HepG2 (cell line): ENCODE results near the gene MAMDC2. TPM values are rescaled to one million over a fixed set of nuclear protein-coding genes. Genes with fewer than 3 reads are reported as not detected.

Source experiments
- ATAC-seq: fragments of 200-7000 bp; cut with Tn5 transposase; 3 replicates; pipeline ENCODE4 v1.9.1; 2020; ENCODE audit warnings: mild to moderate bottlenecking, moderate library complexity
- BruUV-seq: library from RNA; stranded (reverse); fragments of 400-500 nt; replicated peaks from 2 replicates; lab custom pipeline; 2021; lab: Mats Ljungman, UMichigan
- CTCF ChIA-PET: fragments of 300-600 bp; formaldehyde crosslinking; extraction: SDS; loops from one replicate; lab custom pipeline; 2021; ENCODE audit warnings: low total read pairs, inconsistent platforms, low intra/inter-chr PET ratio; lab: Yijun Ruan, JAX
- POLR2A ChIA-PET: fragments of 350-600 bp; sonication (Branson Sonifier 250); formaldehyde crosslinking; loops from one replicate; lab custom pipeline; 2020; ENCODE audit warnings: antibody characterized with exemption, inconsistent platforms; lab: Yijun Ruan, JAX
- DNase-seq: peaks from one replicate; pipeline ENCODE4 v3.0.0-alpha.2; 2015; ENCODE audit warnings: low spot score
- FAIRE-seq: peaks from 3 replicates; lab custom pipeline; 2011; peaks lifted over from hg19 to GRCh38; lab: Jason Lieb, UNC
- H2AFZ ChIP-seq: one replicate; pipeline ENCODE4 v1.6.1; 2011; ENCODE audit warnings: low read length, inconsistent platforms
- H3K27ac ChIP-seq: fragments of 300-600 bp; 3 replicates; pipeline ENCODE4 v1.8.0; 2011; ENCODE audit warnings: mixed run types, mild to moderate bottlenecking, mixed read lengths, low read length, inconsistent platforms; ENCODE audit not compliant: insufficient read depth; ENCODE audit errors: extremely low read length
- H3K27me3 ChIP-seq, 2 experiments: fragments of 200-600 bp in 1 of 2; 2 replicates in 1 of 2; 3 replicates in 1 of 2; pipeline versions ENCODE4 v1.6.0 to v1.8.0; 2011; ENCODE audit warnings: low read length in 2 of 2, mild to moderate bottlenecking in 2 of 2, moderate library complexity in 2 of 2, inconsistent platforms in 1 of 2; ENCODE audit not compliant: insufficient read depth in 2 of 2, control insufficient read depth in 1 of 2
- H3K36me3 ChIP-seq, 2 experiments: fragments of 200-600 bp in 1 of 2; replicated peaks in 1 of 2; 2 replicates in 1 of 2; 3 replicates in 1 of 2; pipeline versions ENCODE4 v1.5.1 to v1.8.0; 2011; ENCODE audit warnings: low read length in 2 of 2, inconsistent platforms in 1 of 2; ENCODE audit not compliant: insufficient read depth in 2 of 2, control insufficient read depth in 1 of 2
- H3K4me1 ChIP-seq: 2 replicates; pipeline ENCODE4 v1.5.1; 2012; ENCODE audit warnings: low read length, inconsistent platforms; ENCODE audit not compliant: insufficient read depth
- H3K4me2 ChIP-seq: 2 replicates; pipeline ENCODE4 v1.6.0; 2011; ENCODE audit warnings: low read depth, low read length, inconsistent platforms
- H3K4me3 ChIP-seq, 3 experiments: fragments of 200-600 bp in 1 of 3; sonication (generic), shearing (Covaris generic) in 1 of 3; replicated peaks in 1 of 3; 2 replicates each; pipeline ENCODE4 v1.5.1; 2011 to 2016; ENCODE audit warnings: low read length in 3 of 3, inconsistent platforms in 2 of 3, low read depth in 2 of 3, mild to moderate bottlenecking in 2 of 3, control low read depth in 1 of 3, mixed read lengths in 1 of 3; ENCODE audit not compliant: insufficient read depth in 1 of 3
- H3K79me2 ChIP-seq: one replicate; pipeline ENCODE4 v1.6.1; 2011; ENCODE audit warnings: low read length, inconsistent platforms; ENCODE audit not compliant: insufficient read depth
- H3K9ac ChIP-seq: 2 replicates; pipeline ENCODE4 v1.6.0; 2011; ENCODE audit warnings: mild to moderate bottlenecking, low read depth, low read length, inconsistent platforms; ENCODE audit not compliant: insufficient read depth
- H3K9me3 ChIP-seq: 2 replicates; pipeline ENCODE4 v1.5.1; 2012; ENCODE audit warnings: mild to moderate bottlenecking, low read length
- H4K20me1 ChIP-seq: 2 replicates; pipeline ENCODE4 v1.6.0; 2011; ENCODE audit warnings: inconsistent platforms, mild to moderate bottlenecking, low read length, moderate library complexity; ENCODE audit not compliant: insufficient read depth
- FOXO4 ChIP-seq: sonication (generic); formaldehyde crosslinking; conservative IDR thresholded peaks from 2 replicates; pipeline ENCODE4 v1.8.1; 2023; ENCODE audit warnings: missing genetic modification reagents
- KMT2A ChIP-seq: sonication (generic); formaldehyde crosslinking; IDR thresholded peaks from 2 replicates; pipeline ENCODE4 v1.4.0; 2020; ENCODE audit warnings: missing genetic modification reagents
- NR0B2 ChIP-seq: sonication (generic); formaldehyde crosslinking; IDR thresholded peaks from 2 replicates; pipeline ENCODE4 v1.4.0; 2020; ENCODE audit warnings: mild to moderate bottlenecking, missing genetic modification reagents
- PCBP2 ChIP-seq: fragments of 200-400 bp; formaldehyde crosslinking; optimal IDR thresholded peaks from 2 replicates; pipeline ENCODE3; 2018; ENCODE audit warnings: low read length, low read depth; ENCODE audit not compliant: poor library complexity, severe bottlenecking
- ZBTB37 ChIP-seq: sonication (generic); formaldehyde crosslinking; IDR thresholded peaks from 2 replicates; pipeline ENCODE4 v1.4.0; 2020; ENCODE audit warnings: mild to moderate bottlenecking, missing genetic modification reagents
- ZIK1 ChIP-seq: sonication (generic); formaldehyde crosslinking; IDR thresholded peaks from 2 replicates; pipeline ENCODE4 v1.5.0; 2020; ENCODE audit warnings: mild to moderate bottlenecking, low read depth, missing genetic modification reagents, borderline replicate concordance
- ZNF30 ChIP-seq: sonication (generic); formaldehyde crosslinking; IDR thresholded peaks from 2 replicates; pipeline ENCODE4 v1.5.0; 2020; ENCODE audit warnings: mild to moderate bottlenecking, missing genetic modification reagents
- ZNF605 ChIP-seq: sonication (generic); formaldehyde crosslinking; IDR thresholded peaks from 2 replicates; pipeline ENCODE4 v1.8.0; 2022; ENCODE audit warnings: mild to moderate bottlenecking, missing genetic modification reagents
- WGBS: methylation state at CpG from one replicate; pipeline ENCODE4 v1.1.6; 2017; ENCODE audit warnings: low lambda C conversion rate; 5-methylcytosine and 5-hydroxymethylcytosine counted together
- in situ Hi-C: cut with HindIII; loops from 2 replicates; pipeline ENCODE4 v1.10.0; 2017; ENCODE audit warnings: low pct_unique_long_range_greater_than_20kb; ENCODE audit not compliant: extremely low pct_ligation_motif_present
- intact Hi-C: fragments of 100-400 bp; cut with micrococcal nuclease; formaldehyde crosslinking; loops from one replicate; pipeline ENCODE4 v1.10.0; 2022; ENCODE audit not compliant: unreplicated experiment
- polyA plus RNA-seq, 8 experiments: library from polyadenylated mRNA; depleted of rRNA in 3 of 8; stranded (reverse) in 7 of 8; unstranded in 1 of 8; fragments of >200 nt; fragmentation: Illumina TruSeq in 4 of 8; extraction: Trizol in 4 of 8; gene quantifications; 2 replicates each; pipeline versions ENCODE4 v1.2.1 to v1.2.3, GENCODE V29; 2011 to 2016; ENCODE audit warnings: low read depth in 4 of 8, missing spikeins in 1 of 8, mixed read lengths in 1 of 8; ENCODE audit not compliant: insufficient read depth in 1 of 8
- total RNA-seq, 5 experiments: library from RNA; depleted of rRNA; stranded (reverse); fragments of >200 nt; fragmentation: Illumina TruSeq; extraction: Trizol; gene quantifications; 2 replicates each; pipeline ENCODE4 v1.2.3, GENCODE V29; 2016; ENCODE audit warnings: low read depth in 1 of 5

Gene MAMDC2
- total and polyA plus RNA-seq, 2 of the 13 experiments (the other 11 are each of a cell fraction or from before 2014, with no cell fraction given), result not detected

- no peak for TF ChIP-seq ZBTB37 (CRISPR knock-in tag)
Measured at GRCh38 chr9:70105147-70105546, 61.5 kb downstream of the MAMDC2 start (continued).

- in situ Hi-C loops (no loop called here), intact Hi-C loops (no loop called here)
- 34% methylated on average over 9 of the region's 10 CpGs for WGBS
- H4K20me1 ChIP-seq, result no peaks in the 10 kb centered on the region
- H3K4me1 ChIP-seq, result peaks cover 10% of the 10 kb centered on the region
- no peak overlapping the region for H3K4me3 ChIP-seq
- no peak overlapping the region for H3K4me2 ChIP-seq
- H3K27ac ChIP-seq, result no peak overlapping the region
- FAIRE-seq (no peak), DNase-seq (no peak), ATAC-seq (no peak)
- no peaks in the 10 kb centered on the region for H3K79me2 ChIP-seq
- H2AFZ ChIP-seq, result no peak overlapping the region
- no peaks in the 10 kb centered on the region for H3K36me3 ChIP-seq
- TF ChIP-seq FOXO4 (CRISPR knock-in tag), result no peak
- no peak for TF ChIP-seq KMT2A (CRISPR knock-in tag)
- TF ChIP-seq ZNF605 (CRISPR knock-in tag), result no peak
- TF ChIP-seq ZNF30, result no peak
- no peak for TF ChIP-seq ZIK1
- no peak for TF ChIP-seq PCBP2
- TF ChIP-seq NR0B2, result no peak
- ChIA-PET POLR2A (no interaction called here), CTCF (no interaction called here)
- H3K27me3 ChIP-seq, result peaks cover 0 to 16% of the 10 kb centered on the region in 2 experiments; a peak in 2 of 5 replicates
- no peak overlapping the region for H3K9ac ChIP-seq
- H3K9me3 ChIP-seq, result no peaks in the 10 kb centered on the region
- no TSS peak for BruUV-seq
Measured at GRCh38 chr9:70106571-70106970, 62.9 kb downstream of the MAMDC2 start.
